Natural killer cell treated with Interleukin-12 subunit alpha and Interleukin-12 subunit beta and Interleukin-15 and Interleukin-18, amount 100 ng/mL, for 72 hours (primary cell): ENCODE data around the gene SMIM41. TPM values are rescaled to one million over a fixed set of nuclear protein-coding genes. Genes with fewer than 3 reads are reported as not detected.

Source experiments
- ATAC-seq, 2 donors: fragments of 150-1000 bp; cut with Tn5 transposase in 1 of 2; sonication (Bioruptor Pico), chemical (Tn5 transposase) in 1 of 2; 2 replicates each; pipeline ENCODE4 v1.10.0; 2021
- DNase-seq: peaks from one replicate; pipeline ENCODE4 v3.0.0; 2022; ENCODE audit warnings: low spot score
- H3K27ac Mint-ChIP-seq, 2 donors: 1 replicate in 1 of 2; 2 replicates in 1 of 2; pipeline ENCODE4 v1.8.0; 2022; ENCODE audit warnings: mixed read lengths in 2 of 2, mild to moderate bottlenecking in 1 of 2, moderate library complexity in 1 of 2
- H3K27me3 Mint-ChIP-seq, 2 donors: 1 replicate in 1 of 2; 2 replicates in 1 of 2; pipeline ENCODE4 v1.8.0; 2022; ENCODE audit warnings: mixed read lengths in 2 of 2
- H3K36me3 Mint-ChIP-seq: one replicate; pipeline ENCODE4 v1.8.0; 2022; ENCODE audit warnings: mixed read lengths
- H3K4me1 Mint-ChIP-seq, 2 donors: 1 replicate in 1 of 2; 2 replicates in 1 of 2; pipeline ENCODE4 v1.8.0; 2022; ENCODE audit warnings: low read depth in 2 of 2, mixed read lengths in 2 of 2, mild to moderate bottlenecking in 1 of 2
- H3K4me3 Mint-ChIP-seq: one replicate; pipeline ENCODE4 v1.8.0; 2022; ENCODE audit warnings: mixed read lengths
- H3K9me3 Mint-ChIP-seq: 2 replicates; pipeline ENCODE4 v1.8.0; 2022; ENCODE audit warnings: mixed read lengths
- total RNA-seq, 2 donors: library from RNA; stranded (reverse); gene quantifications; one replicate each; pipeline ENCODE4 v1.2.3, GENCODE V29; 2022

Gene SMIM41
- total RNA-seq, 2 donors from 2014 or later, result not detected

DNA sequence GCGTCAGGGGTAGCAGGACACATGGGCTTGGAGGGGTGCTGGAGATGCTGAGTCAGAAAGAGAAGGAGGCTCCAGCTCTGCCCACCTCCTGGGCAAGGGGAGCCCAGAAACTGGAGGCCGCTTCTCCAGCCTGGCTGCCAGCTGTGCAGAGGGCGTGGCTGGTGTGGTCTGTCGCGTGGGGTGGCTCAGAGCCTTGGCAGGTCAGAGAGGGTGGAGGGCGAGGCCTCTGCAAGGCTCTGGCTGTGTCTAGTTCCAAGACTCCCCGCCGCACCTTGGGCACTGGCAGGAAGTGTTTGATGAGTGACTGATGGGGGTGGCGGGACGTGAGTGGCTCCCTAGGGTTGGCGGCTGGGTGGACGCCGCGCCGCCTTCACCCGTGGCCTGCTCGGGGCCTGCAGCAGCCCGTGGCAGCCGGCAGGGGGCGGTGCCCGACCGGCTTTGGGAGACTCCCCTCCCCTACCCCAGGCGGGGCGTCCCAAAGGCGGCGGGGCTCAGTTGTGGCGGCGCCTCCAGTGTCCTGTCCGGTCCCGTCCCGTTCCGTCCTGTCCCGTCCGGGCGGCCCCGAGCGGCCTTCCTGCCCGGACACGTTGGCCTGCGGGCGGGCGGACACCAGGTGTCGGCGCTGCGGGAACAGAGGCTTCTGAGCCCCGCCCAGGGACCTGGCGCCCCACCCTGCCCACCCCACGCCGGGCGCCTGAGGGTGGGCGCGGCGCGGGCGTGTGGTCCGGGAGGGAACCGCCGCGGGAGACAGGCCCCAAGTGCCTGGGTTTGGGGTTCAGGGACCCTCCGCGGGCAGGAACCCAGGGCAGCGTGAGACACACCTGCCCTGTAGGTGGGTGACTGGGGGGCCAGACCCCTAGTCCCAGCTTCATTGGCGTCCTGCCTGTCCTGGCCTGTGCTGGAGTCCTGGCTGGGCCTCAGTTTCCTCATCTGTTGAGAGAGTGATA is 72.6 kb downstream of the SMIM41 start:
- H3K27ac Mint-ChIP-seq, result peak overlapping the region; percentile 7 to 37
- DNase-seq, result peak; percentile 72
- no peaks in the 10 kb centered on the region for H3K9me3 Mint-ChIP-seq
- ATAC-seq, result peak; percentile 78 to 81
- H3K27me3 Mint-ChIP-seq, result no peaks in the 10 kb centered on the region
- no peaks in the 10 kb centered on the region for H3K36me3 Mint-ChIP-seq
- H3K4me3 Mint-ChIP-seq, result peak overlapping the region; percentile 27
- H3K4me1 Mint-ChIP-seq, result peaks cover 5 to 7% of the 10 kb centered on the region in 2 donors

DNA sequence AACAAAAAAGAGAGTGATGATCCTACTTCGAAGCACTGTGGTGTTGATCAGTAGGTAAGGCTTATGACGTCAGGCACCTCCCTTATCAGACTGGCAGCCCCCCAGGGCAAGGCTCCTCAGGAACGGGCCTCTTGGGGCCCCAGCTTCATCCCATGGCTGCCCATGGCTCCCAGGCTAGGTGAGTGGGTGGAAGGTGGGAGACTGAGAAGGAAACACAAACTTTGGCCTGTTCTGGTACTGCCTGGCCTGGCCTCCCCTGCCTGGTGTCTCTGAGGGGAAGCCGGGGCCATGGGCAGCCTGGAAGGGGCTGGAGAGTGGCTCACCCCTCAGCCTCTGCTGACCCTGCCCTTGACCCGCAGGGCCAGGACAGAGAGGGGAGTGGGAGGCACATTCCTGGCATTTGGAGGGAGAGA is 73.4 kb downstream of the SMIM41 start:
- Mint-ChIP-seq H3K27me3 (no peaks in the 10 kb centered on the region), H3K36me3 (no peaks in the 10 kb centered on the region), H3K4me3 (no peak overlapping the region), H3K27ac (no peak overlapping the region), H3K4me1 (peaks cover 5 to 7% of the 10 kb centered on the region in 2 donors), H3K9me3 (no peaks in the 10 kb centered on the region)
- DNase-seq, result no peak
- ATAC-seq, result no peak

DNA sequence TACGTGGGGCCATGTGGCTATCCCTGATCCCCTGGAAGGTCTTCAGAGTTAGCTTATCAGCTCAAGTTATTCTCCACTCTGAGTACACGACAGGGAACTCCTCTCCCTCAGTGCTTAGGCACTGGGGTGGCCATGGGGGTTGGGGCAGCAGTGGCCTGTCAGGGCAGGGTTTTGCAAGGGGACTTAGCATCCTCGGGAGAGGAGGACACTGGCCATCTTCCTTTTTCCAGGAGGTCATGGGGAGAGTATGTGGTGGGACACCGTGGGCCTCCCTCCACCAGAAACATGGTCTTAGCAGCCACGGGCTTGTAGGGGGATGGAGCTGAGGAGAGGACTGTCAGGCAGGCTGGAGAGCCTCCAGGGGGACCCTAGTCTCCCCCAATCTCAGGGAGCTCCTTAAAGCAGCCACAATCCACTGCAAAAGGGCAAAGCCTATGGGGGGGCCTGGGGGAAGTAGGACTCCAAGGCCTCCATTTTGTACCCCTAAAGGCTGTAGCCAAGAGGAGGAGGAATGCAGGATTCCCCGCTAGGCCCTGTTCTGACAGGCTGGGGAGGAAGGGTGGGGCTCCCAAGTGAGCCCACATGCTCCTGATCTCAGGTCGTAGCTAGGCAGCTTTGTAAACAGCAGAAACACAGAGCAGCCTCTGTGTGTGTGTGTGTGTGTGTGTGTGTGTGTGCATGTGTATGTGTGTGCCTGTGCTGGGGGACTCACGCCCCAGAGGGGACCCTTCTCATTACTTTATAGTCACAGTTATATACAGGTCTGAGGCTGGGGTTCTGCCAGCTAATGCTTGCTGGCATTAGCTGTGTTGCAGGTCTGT is 75.8 kb downstream of the SMIM41 start:
- no peaks in the 10 kb centered on the region for H3K36me3 Mint-ChIP-seq
- no peaks in the 10 kb centered on the region for H3K27me3 Mint-ChIP-seq
- H3K9me3 Mint-ChIP-seq, result no peaks in the 10 kb centered on the region
- H3K4me1 Mint-ChIP-seq, result peaks cover 5 to 7% of the 10 kb centered on the region in 2 donors
- ATAC-seq (no peak), DNase-seq (no peak)
- no peak overlapping the region for H3K27ac Mint-ChIP-seq
- no peak overlapping the region for H3K4me3 Mint-ChIP-seq

DNA sequence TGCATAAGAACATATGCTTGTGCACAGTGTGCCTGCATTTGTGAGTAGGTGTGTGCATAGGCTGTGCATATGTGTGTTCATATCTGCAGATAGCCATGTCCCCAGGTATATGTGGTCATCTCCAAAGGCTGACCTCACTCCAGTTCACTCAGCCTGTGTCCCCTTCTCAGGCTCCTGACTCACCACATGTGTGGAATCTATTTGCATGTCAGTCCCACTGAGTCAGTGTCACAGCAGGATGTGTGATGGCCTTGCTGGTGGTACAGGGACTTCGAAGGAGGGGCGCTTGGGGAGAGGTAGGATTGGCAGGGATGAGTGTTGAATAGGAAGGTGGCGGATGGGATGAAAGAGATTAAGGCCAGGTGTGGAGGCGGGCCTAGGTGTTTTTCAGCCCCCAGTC is 76.8 kb downstream of the SMIM41 start:
- DNase-seq (no peak), ATAC-seq (no peak)
- Mint-ChIP-seq H3K27ac (no peak overlapping the region), H3K36me3 (no peaks in the 10 kb centered on the region), H3K9me3 (no peaks in the 10 kb centered on the region), H3K27me3 (no peaks in the 10 kb centered on the region), H3K4me1 (peaks cover 6 to 9% of the 10 kb centered on the region in 2 donors), H3K4me3 (no peak overlapping the region)

DNA sequence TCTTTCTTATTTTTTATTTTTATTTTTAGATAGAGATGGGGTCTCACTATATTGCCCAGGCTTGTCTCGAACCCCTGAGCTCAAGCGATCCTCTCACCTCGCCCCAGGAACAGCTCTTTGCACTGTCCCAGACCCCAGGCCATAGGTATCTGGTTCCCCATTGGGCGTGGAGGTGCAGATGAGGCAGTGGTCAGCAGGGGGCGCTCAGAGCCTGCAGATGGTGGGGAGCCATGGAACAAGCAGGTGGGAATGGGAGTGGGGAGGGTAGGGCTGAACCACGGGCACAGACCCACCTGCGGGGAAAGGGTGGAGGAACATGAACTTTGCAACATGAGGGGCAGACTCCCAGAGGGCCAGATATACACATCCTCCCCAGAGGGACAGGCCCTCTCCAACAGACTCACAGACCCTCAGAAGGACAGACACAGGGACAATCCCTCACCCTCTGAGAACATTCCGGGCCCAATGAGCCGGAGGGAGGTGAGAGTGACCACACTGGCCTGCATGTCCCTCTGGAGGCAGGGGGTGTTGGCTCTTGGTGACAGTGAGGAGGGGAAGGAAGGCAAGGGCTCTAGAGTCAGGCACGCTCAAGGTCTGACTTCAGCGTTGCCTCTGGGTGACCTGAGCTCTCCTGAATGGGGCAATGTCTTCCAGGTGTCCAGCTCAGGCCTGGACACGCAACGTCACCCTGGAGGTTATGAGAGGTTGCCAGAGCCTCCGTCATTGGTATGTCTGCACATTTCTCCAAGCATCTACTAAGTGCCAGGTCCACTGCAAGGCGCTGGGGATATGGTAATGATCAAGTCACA is 77.5 kb downstream of the SMIM41 start:
- Mint-ChIP-seq H3K27me3 (no peaks in the 10 kb centered on the region), H3K4me3 (no peak overlapping the region), H3K4me1 (peaks cover 5 to 10% of the 10 kb centered on the region in 2 donors), H3K27ac (no peak overlapping the region), H3K36me3 (no peaks in the 10 kb centered on the region), H3K9me3 (no peaks in the 10 kb centered on the region)
- ATAC-seq (peak in 1 of 2 donors; percentile 73), DNase-seq (no peak)

DNA sequence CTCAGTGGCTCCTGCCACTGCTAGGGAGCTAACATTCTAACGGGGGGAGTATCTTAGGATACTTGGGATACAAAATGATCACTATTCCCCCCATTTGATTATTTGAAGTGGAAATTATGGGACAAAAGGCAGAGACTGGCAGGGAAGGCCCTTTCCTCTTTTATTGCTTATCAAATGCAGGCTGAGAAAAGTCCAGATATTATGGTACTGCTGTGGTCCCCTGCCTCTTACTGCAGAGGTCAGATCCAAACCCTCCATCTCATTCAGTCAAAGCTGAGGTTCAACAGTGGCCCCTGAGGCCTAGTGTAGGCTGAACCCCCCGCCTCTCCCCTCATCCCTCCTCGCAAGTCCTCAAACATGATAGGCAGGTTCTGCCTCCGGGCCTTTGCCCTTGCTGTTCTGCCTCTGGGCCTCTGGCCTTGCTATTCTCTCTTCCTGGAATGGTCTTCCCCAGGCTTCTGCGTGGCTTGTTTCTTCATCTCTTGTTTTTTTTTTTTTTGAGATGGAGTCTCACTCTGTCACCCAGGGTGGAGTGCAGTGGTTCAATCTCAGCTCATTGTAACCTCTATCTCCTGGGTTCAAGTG is 78.2 kb downstream of the SMIM41 start:
- ATAC-seq (no peak), DNase-seq (no peak)
- peaks cover 5 to 16% of the 10 kb centered on the region in 2 donors for H3K4me1 Mint-ChIP-seq
- no peaks in the 10 kb centered on the region for H3K27me3 Mint-ChIP-seq
- H3K36me3 Mint-ChIP-seq, result no peaks in the 10 kb centered on the region
- H3K27ac Mint-ChIP-seq, result no peak overlapping the region
- H3K9me3 Mint-ChIP-seq, result no peaks in the 10 kb centered on the region
- H3K4me3 Mint-ChIP-seq, result no peak overlapping the region

Other genes starting within 250 kb of the SMIM41 start
- under 1 TPM; 0.40 to 0.78 TPM for gene FIGNL2, start 231.0 kb upstream of the SMIM41 start, total RNA-seq
- gene ANKRD33, start 191.6 kb upstream of the SMIM41 start, total RNA-seq, result not detected
- not detected for gene ACVRL1, start 172.2 kb upstream of the SMIM41 start, total RNA-seq
- gene ACVR1B, start 128.0 kb upstream of the SMIM41 start, total RNA-seq, result 10 to 100 TPM; 16.6 to 17.5 TPM
- gene TAMALIN, start 72.8 kb upstream of the SMIM41 start, total RNA-seq, result 1 to 10 TPM; 5.4 to 5.6 TPM
- 1 to 10 TPM; 3.0 to 4.0 TPM for gene NR4A1, start 28.3 kb upstream of the SMIM41 start, total RNA-seq
- 10 to 100 TPM; 43.1 to 55.1 TPM for gene ATG101, start 9.7 kb upstream of the SMIM41 start, total RNA-seq
- not detected for gene KRT80, start 112.3 kb downstream of the SMIM41 start, total RNA-seq
- 1 to 10 TPM; 2.6 to 6.1 TPM for gene KRT7, start 153.5 kb downstream of the SMIM41 start, total RNA-seq
- gene KRT86, start 194.9 kb downstream of the SMIM41 start, total RNA-seq, result under 1 TPM in 1 of 2 donors, not detected in 1; 0.43 TPM
- under 1 TPM in 1 of 2 donors, not detected in 1; 0.22 TPM for gene KRT81, start 211.8 kb downstream of the SMIM41 start, total RNA-seq
- gene KRT83, start 241.7 kb downstream of the SMIM41 start, total RNA-seq, result not detected